BJ (cell line): ENCODE data around the gene PAEP. TPM values are rescaled to one million over a fixed set of nuclear protein-coding genes. Genes with fewer than 3 reads are reported as not detected.

Source experiments
- CTCF ChIA-PET: fragments of 350-600 bp; formaldehyde crosslinking; extraction: SDS; loops from one replicate; lab custom pipeline; 2021; ENCODE audit warnings: antibody characterized with exemption, inconsistent platforms; lab: Yijun Ruan, JAX
- POLR2A ChIA-PET: fragments of 300-600 bp; sonication (Branson Sonifier 250); formaldehyde crosslinking; extraction: SDS; loops from one replicate; lab custom pipeline; 2021; ENCODE audit warnings: antibody characterized with exemption; lab: Charles Lee
- DNase-seq: peaks from one replicate; pipeline ENCODE4 v3.0.0-alpha.2; 2011; ENCODE audit warnings: low read depth
- H3K27me3 ChIP-seq: 2 replicates; pipeline ENCODE4 v1.6.0; 2011; ENCODE audit warnings: low read length; ENCODE audit not compliant: control insufficient read depth, insufficient read depth
- H3K36me3 ChIP-seq: 2 replicates; pipeline ENCODE4 v1.5.1; 2011; ENCODE audit warnings: low read length; ENCODE audit not compliant: control insufficient read depth, insufficient read depth
- H3K4me3 ChIP-seq: 2 replicates; pipeline ENCODE4 v1.5.1; 2011; ENCODE audit warnings: low read depth, mild to moderate bottlenecking, control low read depth, low read length
- CTCF ChIP-seq: IDR thresholded peaks from 2 replicates; pipeline ENCODE4 v1.5.1; 2011; ENCODE audit warnings: low read depth, mild to moderate bottlenecking, control low read depth, inconsistent platforms, low read length, moderate library complexity; ENCODE audit not compliant: insufficient read depth
- polyA plus RNA-seq: library from polyadenylated mRNA; depleted of rRNA; stranded (reverse); fragments of >200 nt; gene quantifications from 2 replicates; pipeline ENCODE4 v1.2.3, GENCODE V29; 2011

Gene PAEP
- polyA plus RNA-seq, 1 experiment: not detected

- ChIA-PET POLR2A (no interaction called here), CTCF (no interaction called here)
- DNase-seq: no peak
- Histone ChIP-seq H3K4me3 (no peak overlapping the region), H3K27me3 (no peaks in the 10 kb centered on the region), H3K36me3 (no peaks in the 10 kb centered on the region)
- no peak for TF ChIP-seq CTCF
These were observed 6.8 kb upstream of the PAEP start for GRCh38 chr9:135554718-135555117.

- DNase-seq: no peak
- TF ChIP-seq CTCF: no peak
- CTCF ChIA-PET: no interaction called here
- H3K36me3 ChIP-seq: no peaks in the 10 kb centered on the region
- H3K27me3 ChIP-seq: no peaks in the 10 kb centered on the region
- POLR2A ChIA-PET: no interaction called here
- H3K4me3 ChIP-seq: no peak overlapping the region
These were observed 6.4 kb upstream of the PAEP start for GRCh38 chr9:135555203-135555602.

GRCh38 chr9:135555910-135556309 is 5.6 kb upstream of the PAEP start:
- CTCF ChIA-PET: no interaction called here
- no peaks in the 10 kb centered on the region for H3K27me3 ChIP-seq
- DNase-seq: no peak
- no peak overlapping the region for H3K4me3 ChIP-seq
- no peak for TF ChIP-seq CTCF
- POLR2A ChIA-PET: no interaction called here
- no peaks in the 10 kb centered on the region for H3K36me3 ChIP-seq

- ChIA-PET POLR2A (no interaction called here), CTCF (no interaction called here)
- no peak for TF ChIP-seq CTCF
- no peak for DNase-seq
- Histone ChIP-seq H3K27me3 (no peaks in the 10 kb centered on the region), H3K4me3 (no peak overlapping the region), H3K36me3 (no peaks in the 10 kb centered on the region)
These were observed 1.9 kb upstream of the PAEP start for GRCh38 chr9:135559606-135560005.

- no peak for DNase-seq
- CTCF ChIA-PET: no interaction called here
- H3K36me3 ChIP-seq: no peaks in the 10 kb centered on the region
- TF ChIP-seq CTCF: no peak
- H3K27me3 ChIP-seq: no peaks in the 10 kb centered on the region
- H3K4me3 ChIP-seq: no peak overlapping the region
- POLR2A ChIA-PET: no interaction called here
These were observed 734 bp downstream of the PAEP start for GRCh38 chr9:135562235-135562745.
